SH-SY5Y (cell line): Measurements from ENCODE around the gene TNFAIP3.

Source experiments
- GATA2 ChIP-seq: IDR thresholded peaks from 2 replicates; pipeline ENCODE4 v1.6.1; 2011; ENCODE audit warnings: mild to moderate bottlenecking, low read depth, low read length
- GATA3 ChIP-seq: IDR thresholded peaks from 2 replicates; pipeline ENCODE4 v1.6.1; 2011; ENCODE audit warnings: low read depth, mild to moderate bottlenecking, low read length, moderate library complexity

- TF ChIP-seq GATA2 (no peak), GATA3 (no peak)
These were observed 48.6 kb upstream of the TNFAIP3 start for GRCh38 chr6:137818440-137818839.
